ENCODE measurements around the gene DPP9.

Gene DPP9

DNA sequence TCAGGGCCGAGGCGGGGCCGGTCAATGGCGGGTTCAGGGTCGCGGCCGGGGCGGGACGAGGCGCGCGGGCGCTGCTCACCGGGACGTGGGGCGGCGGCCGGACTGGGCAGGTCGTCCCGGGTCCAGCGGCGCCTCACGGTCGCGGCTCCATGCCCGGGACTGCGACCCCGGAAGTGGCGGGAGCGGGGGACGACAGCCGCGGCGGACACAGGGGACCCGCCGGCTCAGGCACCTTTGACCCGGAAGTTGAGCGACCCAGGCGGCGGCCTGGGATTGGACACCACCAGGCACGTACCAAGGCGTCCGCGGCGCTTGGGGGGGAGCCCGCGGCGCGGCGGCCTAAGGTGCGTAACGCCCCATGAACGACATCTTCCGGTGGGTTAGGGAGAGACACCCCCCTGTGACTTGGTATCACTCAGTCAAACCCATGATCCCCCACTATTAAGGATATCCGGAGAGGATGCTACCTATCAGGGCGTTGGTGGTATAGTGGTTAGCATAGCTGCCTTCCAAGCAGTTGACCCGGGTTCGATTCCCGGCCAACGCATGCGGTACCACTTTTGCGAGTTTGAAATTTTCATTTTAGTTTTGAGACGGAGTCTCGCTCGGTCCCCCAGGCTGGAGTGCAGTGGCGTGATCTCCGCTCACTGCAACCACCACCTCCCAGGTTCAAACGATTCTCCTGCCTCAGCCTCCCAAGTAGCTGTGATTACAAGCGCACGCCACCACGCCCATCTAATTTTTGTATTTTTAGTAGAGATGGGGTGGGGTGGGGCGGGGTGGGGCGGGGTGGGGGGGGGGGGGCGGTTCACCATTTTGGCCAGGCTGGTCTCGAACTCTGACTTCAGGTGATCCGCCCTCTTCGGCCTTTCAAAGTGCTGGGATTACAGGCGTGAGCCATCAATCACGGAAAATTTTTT lies at the start of gene DPP9:
Gene DPP9, minus strand, starts transcription at position 248 of the 920 bp plus-strand sequence. CDS start 3,936 bp downstream, outside the sequence.
- TF ChIP-seq, protein P1, sequence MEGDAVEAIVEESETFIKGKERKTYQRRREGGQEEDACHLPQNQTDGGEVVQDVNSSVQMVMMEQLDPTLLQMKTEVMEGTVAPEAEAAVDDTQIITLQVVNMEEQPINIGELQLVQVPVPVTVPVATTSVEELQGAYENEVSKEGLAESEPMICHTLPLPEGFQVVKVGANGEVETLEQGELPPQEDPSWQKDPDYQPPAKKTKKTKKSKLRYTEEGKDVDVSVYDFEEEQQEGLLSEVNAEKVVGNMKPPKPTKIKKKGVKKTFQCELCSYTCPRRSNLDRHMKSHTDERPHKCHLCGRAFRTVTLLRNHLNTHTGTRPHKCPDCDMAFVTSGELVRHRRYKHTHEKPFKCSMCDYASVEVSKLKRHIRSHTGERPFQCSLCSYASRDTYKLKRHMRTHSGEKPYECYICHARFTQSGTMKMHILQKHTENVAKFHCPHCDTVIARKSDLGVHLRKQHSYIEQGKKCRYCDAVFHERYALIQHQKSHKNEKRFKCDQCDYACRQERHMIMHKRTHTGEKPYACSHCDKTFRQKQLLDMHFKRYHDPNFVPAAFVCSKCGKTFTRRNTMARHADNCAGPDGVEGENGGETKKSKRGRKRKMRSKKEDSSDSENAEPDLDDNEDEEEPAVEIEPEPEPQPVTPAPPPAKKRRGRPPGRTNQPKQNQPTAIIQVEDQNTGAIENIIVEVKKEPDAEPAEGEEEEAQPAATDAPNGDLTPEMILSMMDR (IDR thresholded peaks at IDR 0.05; ENCODE audit: low read depth, low read length, missing control alignments), result no peak
- peak within 1 kb of the TSS; percentile 94 for H3K4me3 ChIP-seq (ENCODE audit: low read depth, low read length)
- in situ Hi-C loops (cut with HindIII; ENCODE audit: low sequenced_read_pairs), result no loop called here
- peak; percentile 95 for DNase-seq (ENCODE audit: low read depth)

DNA sequence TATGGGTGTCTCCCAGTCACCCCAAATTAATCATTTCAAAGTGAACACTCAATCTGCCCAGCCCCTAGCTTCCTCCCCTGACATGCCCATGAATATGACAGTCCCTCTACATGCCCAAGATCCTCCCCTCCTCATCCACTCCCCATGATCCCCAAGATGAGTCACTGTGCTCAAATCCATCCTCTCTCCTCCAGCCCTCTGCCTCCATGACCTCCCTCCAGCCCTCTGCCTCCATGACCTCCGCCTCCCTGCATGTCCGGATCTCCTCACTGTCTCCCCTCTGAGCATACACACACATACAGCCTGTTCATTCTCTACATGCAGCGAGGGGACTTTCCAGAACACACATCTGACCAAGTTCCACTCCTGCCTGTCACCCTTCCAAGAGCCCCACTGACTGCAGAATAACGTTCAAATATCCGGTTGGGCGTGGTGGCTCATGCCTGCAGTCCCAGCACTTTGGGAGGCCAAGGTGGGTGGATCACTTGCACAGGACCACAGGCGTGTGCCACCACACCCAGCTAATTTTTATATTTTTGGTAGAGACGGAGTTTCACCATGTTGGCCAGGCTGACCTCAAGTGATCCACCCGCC lies 49.5 kb upstream of the DPP9 start:
- TF ChIP-seq, protein P1 (IDR thresholded peaks at IDR 0.05; ENCODE audit: low read depth, low read length, missing control alignments), result no peak
- in situ Hi-C loops (cut with HindIII; ENCODE audit: low sequenced_read_pairs), result no loop called here
- no peak for DNase-seq (ENCODE audit: low read depth)
- H3K4me3 ChIP-seq (ENCODE audit: low read depth, low read length), result no peak overlapping the region

DNA sequence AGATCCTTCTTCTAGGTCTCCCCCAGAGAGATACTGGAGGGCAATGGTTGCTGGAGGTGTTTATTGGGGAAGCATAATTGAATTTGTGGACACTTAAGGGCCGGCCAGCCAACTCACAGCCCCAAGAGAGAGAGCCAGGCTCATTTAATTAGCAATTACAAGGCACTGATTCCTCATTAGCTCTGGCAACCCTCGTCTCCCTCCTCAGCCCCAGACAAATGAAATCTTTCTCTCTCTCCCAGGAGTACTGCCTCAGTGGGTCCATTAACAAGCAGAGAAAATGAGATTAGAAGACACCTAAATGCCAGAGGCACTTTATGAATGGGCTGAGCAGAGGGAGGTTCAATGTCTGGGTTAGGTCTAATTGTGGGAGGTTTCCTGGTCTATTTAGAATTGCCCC lies 48.9 kb upstream of the DPP9 start:
- in situ Hi-C loops (cut with HindIII; ENCODE audit: low sequenced_read_pairs), result no loop called here

DNA sequence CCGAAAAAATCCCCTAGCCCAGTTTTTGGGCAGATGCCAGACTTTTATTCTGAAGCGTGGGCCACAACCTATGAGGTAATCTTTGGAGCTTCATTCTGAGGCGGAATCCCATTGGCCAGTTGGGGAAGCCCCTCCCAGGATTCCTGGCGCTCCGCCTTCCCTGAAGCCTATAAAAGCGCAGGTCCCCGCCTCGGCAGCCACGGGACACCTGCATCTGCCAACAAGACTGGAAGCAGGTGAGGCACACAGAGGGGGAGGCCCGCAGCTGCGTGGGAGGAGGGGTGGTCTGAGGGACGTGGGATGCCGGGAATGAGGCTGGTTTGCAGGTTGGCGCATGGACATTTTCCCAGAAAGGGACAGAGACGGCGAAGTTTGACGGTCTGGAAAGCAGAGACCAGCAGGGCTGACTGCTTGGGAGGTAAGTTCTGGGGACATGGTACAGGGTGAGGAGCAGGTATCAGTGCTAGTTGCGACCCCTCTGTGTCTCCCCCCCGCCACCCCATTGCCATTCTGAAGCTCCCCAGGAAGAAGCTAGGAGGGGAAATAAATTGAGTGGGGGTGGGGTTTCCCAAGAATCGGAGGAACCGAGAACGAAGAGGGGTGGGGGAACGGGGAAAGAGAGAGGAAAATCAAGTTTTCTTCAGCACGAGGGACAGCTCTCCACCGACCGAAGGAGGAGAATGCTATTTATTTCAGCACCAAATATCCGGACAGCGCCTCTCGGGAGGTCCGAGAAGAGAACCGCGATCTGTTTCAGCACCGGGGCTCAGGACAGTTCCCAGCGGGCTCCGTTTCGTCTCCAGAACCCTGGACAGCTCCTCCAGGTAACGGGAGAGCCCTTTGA lies 45.5 kb upstream of the DPP9 start:
- no peak overlapping the region for H3K4me3 ChIP-seq (ENCODE audit: low read depth, low read length)
- DNase-seq (ENCODE audit: low read depth), result peak; percentile 80
- in situ Hi-C loops (cut with HindIII; ENCODE audit: low sequenced_read_pairs), result no loop called here
- TF ChIP-seq, protein P1 (IDR thresholded peaks at IDR 0.05; ENCODE audit: low read depth, low read length, missing control alignments), result no peak

More for the DNA sequence above, 48.9 kb upstream of the DPP9 start:
- H3K4me3 ChIP-seq (ENCODE audit: low read depth, low read length), result no peak overlapping the region
- TF ChIP-seq, protein P1 (IDR thresholded peaks at IDR 0.05; ENCODE audit: low read depth, low read length, missing control alignments), result no peak
- DNase-seq (ENCODE audit: low read depth), result no peak

DNA sequence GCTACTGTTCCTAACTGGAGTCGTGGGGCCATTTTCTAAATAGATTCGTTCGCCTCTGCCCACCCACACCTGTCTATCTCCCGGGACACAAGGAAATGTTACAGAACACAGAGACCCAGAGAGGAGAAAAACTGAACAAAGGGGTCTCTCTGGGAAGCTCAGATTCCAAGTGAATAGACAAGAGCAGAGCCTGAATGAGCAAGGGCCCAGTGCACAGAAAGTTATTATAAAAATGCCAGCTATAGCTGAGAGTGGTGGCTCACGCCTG lies 40.7 kb upstream of the DPP9 start:
- no peak for DNase-seq (ENCODE audit: low read depth)
- TF ChIP-seq, protein P1 (IDR thresholded peaks at IDR 0.05; ENCODE audit: low read depth, low read length, missing control alignments), result no peak
- in situ Hi-C loops (cut with HindIII; ENCODE audit: low sequenced_read_pairs), result no loop called here
- H3K4me3 ChIP-seq (ENCODE audit: low read depth, low read length), result no peak overlapping the region

DNA sequence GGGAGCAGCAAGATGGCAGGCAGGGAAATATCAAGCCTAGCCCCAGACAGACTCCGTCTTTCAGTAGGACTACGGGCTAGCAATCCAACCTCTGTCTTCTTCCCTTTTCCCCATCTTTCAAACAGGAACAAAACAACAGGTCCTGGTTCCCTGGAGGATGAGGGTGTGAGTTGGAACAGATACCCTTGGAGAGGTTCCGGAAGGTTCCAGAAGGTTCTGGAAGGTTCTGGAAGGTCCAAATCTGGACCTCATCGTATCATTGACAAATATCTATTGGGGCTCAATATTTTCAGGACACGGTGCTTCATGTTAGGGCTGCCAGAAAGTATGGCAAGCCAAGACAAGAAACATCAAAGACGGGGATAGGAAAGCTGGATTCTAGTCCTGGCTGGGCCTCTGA lies 39.4 kb upstream of the DPP9 start:
- in situ Hi-C loops (cut with HindIII; ENCODE audit: low sequenced_read_pairs), result no loop called here
- TF ChIP-seq, protein P1 (IDR thresholded peaks at IDR 0.05; ENCODE audit: low read depth, low read length, missing control alignments), result no peak
- no peak for DNase-seq (ENCODE audit: low read depth)
- H3K4me3 ChIP-seq (ENCODE audit: low read depth, low read length), result no peak overlapping the region
